Cardiac fibroblast (primary cell): ENCODE data around the gene REPS2.

ENCODE experiments used
- DNase-seq, 2 donors: peaks; one replicate each; pipeline versions ENCODE4 v3.0.0 to v3.0.0-alpha.2; 2010; ENCODE audit warnings: low read depth in 2 of 2
- H3K4me3 ChIP-seq, 2 donors: replicated peaks in 1 of 2; 1 replicate in 1 of 2; 2 replicates in 1 of 2; pipeline ENCODE4 v1.5.1; 2011; ENCODE audit warnings: low read depth in 2 of 2, low read length in 2 of 2, mild to moderate bottlenecking in 2 of 2, moderate library complexity in 1 of 2
- TF ChIP-seq, protein P1 (sequence below): IDR thresholded peaks from one replicate; pipeline ENCODE4 v1.5.1; 2011; ENCODE audit warnings: low read depth, mild to moderate bottlenecking, low read length, inconsistent platforms

REPS2 gene

GRCh38 chrX:17098516-17099247 lies 152.2 kb downstream of the REPS2 start:
- no peak overlapping the region for H3K4me3 ChIP-seq
- no peak for DNase-seq
- TF ChIP-seq, protein P1, sequence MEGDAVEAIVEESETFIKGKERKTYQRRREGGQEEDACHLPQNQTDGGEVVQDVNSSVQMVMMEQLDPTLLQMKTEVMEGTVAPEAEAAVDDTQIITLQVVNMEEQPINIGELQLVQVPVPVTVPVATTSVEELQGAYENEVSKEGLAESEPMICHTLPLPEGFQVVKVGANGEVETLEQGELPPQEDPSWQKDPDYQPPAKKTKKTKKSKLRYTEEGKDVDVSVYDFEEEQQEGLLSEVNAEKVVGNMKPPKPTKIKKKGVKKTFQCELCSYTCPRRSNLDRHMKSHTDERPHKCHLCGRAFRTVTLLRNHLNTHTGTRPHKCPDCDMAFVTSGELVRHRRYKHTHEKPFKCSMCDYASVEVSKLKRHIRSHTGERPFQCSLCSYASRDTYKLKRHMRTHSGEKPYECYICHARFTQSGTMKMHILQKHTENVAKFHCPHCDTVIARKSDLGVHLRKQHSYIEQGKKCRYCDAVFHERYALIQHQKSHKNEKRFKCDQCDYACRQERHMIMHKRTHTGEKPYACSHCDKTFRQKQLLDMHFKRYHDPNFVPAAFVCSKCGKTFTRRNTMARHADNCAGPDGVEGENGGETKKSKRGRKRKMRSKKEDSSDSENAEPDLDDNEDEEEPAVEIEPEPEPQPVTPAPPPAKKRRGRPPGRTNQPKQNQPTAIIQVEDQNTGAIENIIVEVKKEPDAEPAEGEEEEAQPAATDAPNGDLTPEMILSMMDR = no peak

- TF ChIP-seq, protein P1 = no peak
- DNase-seq = no peak
- H3K4me3 ChIP-seq = no peak overlapping the region
Observed at GRCh38 chrX:17104433-17104832, 158.0 kb downstream of the REPS2 start.

DNA sequence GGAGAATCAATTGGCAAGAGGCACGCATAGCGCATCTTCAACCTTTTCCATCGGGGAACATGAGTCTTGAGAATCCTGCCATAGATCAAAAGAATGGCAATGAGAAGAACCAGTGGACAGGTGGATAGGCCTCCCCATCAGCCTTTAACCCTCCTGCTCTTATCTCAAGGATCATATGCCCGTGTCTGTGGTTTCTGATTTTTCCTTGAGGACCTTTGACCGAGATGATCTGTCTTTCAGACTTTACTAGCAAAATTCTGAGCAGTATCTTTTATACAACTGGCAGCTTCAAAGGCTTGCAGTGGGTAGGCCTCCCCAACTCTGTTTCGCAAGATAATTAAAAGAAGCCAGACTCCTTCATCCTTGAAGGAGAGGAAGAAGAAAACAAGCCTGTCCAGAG lies 174.4 kb downstream of the REPS2 start:
- TF ChIP-seq, protein P1 = no peak

DNA sequence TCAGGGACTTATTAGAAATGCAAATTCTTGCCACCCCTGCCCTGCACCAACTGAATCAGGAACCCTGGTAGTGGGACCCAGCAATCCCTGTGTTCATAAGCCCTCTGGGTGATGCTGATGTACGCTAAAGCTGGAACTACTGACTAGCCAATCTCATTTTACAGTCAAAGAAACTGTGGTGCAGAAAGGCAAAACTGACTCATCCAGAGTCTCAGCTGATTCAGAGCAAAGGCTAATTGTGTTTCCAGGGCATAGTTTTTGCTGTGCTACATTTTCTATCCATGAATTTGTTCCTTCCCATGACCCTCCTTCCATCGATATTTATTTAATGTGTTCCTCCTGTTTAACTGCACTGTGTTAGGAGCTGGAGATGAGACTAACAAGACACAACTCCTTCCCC lies 207.5 kb downstream of the REPS2 start:
- DNase-seq = no peak
- no peak overlapping the region for H3K4me3 ChIP-seq
- TF ChIP-seq, protein P1 = no peak

More for the DNA sequence above, 174.4 kb downstream of the REPS2 start:
- DNase-seq = no peak
- no peak overlapping the region for H3K4me3 ChIP-seq

GRCh38 chrX:17160975-17161374 lies 214.5 kb downstream of the REPS2 start:
- no peak for DNase-seq
- no peak overlapping the region for H3K4me3 ChIP-seq
- TF ChIP-seq, protein P1 = no peak

GRCh38 chrX:17161991-17162390 lies 215.5 kb downstream of the REPS2 start:
- TF ChIP-seq, protein P1 = no peak
- no peak for DNase-seq
- no peak overlapping the region for H3K4me3 ChIP-seq

DNA sequence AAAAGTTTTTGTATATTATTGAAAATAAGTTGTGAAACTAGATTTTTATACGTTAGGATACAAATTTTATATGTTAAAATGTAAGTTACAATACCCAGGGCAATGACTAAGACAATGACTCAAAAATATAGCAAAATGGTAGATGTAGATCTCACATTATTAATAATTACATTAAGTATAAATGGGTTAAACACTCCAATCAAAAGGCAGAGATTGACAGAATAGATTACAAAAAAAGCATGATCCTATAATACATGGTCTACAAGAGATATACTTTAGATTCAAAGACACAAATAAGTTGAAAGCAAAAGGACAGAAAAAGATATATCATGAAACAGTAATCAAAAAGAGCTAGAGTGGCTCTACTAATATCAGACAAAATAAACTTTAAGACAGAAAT lies 217.6 kb downstream of the REPS2 start:
- DNase-seq = no peak
- H3K4me3 ChIP-seq = no peak overlapping the region
- TF ChIP-seq, protein P1 = no peak
